Measurements from ENCODE around the gene FAM81A.

The FAM81A gene

GRCh38 chr15:59562448-59563186, 124.6 kb downstream of the FAM81A start:
- H3K27ac ChIP-seq: no peak overlapping the region
- H3K4me3 ChIP-seq: no peak overlapping the region

GRCh38 chr15:59565299-59565698, 127.3 kb downstream of the FAM81A start:
- Histone ChIP-seq H3K27ac (no peak overlapping the region), H3K4me3 (no peak overlapping the region)

- Histone ChIP-seq H3K4me3 (no peak overlapping the region), H3K27ac (no peak overlapping the region)
These were observed 129.3 kb downstream of the FAM81A start for GRCh38 chr15:59567324-59567723.

GRCh38 chr15:59569477-59569876, 131.5 kb downstream of the FAM81A start:
- Histone ChIP-seq H3K4me3 (no peak overlapping the region), H3K27ac (peak overlapping the region in 1 of 21 experiments; percentile 1)

DNA sequence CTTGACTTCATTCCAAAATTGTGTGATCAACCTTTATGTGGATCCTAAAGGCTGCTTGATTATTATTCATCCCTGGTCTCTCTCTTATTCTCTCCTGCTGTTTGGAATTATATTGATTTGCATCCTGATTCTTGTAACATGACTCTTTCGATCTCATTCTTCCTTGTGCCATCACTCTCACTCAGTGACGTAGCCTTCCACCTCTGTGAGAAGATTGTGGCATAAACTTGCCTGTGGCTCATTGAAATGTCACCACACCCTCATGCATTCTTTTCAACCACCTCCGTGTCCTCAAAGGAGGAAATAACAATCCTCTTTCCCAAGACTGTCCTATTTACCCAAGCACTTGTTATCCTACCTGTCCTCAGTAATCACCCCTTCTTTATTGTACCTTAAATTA, 132.3 kb downstream of the FAM81A start:
- H3K27ac ChIP-seq: no peak overlapping the region

DNA sequence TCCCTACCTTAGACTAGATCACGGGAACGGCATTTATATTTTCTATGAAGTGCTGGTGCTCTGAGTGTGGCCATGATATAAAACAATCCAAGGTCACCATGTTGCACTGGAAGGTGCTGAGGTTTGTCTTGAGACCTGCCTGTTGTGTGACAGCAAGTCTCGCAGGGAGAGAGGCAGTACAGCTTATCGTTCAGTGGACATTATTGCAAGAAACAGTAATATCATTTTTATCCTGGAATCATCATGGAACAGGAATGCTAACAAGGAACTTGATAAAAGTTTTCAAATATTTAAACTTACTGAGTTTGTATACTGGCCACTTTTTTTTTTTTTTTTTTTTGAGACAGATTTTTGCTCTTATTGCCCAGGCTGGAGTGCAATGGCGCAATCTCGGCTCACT, 133.6 kb downstream of the FAM81A start:
- Histone ChIP-seq H3K27ac (no peak overlapping the region), H3K4me3 (no peak overlapping the region)

More for the DNA sequence above, 132.3 kb downstream of the FAM81A start:
- no peak overlapping the region for H3K4me3 ChIP-seq

Data from skin epidermis (tissue), 12 donors.